Common myeloid progenitor, CD34-positive (primary cell): Measurements from ENCODE around the gene CLOCK.

ENCODE experiments used
- CTCF ChIA-PET: fragments of 350-600 bp; sonication (Branson Sonifier 250); formaldehyde crosslinking; loops from one replicate; lab custom pipeline; 2021; ENCODE audit warnings: antibody characterized with exemption; lab: Charles Lee
- POLR2A ChIA-PET: fragments of 350-600 bp; sonication (Branson Sonifier 250); formaldehyde crosslinking; loops from one replicate; lab custom pipeline; 2021; ENCODE audit warnings: antibody characterized with exemption; lab: Charles Lee
- DNase-seq, 3 donors: peaks; one replicate each; pipeline versions ENCODE4 v3.0.0 to v3.0.0-alpha.2; 2013
- H3K27ac ChIP-seq, 2 experiments: 1 replicate in 1 of 2; 2 replicates in 1 of 2; pipeline ENCODE4 v1.7.0; 2013; ENCODE audit warnings: inconsistent platforms in 2 of 2, low read length in 2 of 2, mild to moderate bottlenecking in 2 of 2, low read depth in 1 of 2, moderate library complexity in 1 of 2; ENCODE audit not compliant: severe bottlenecking in 2 of 2, insufficient read depth in 1 of 2, poor library complexity in 1 of 2
- H3K27me3 ChIP-seq, 5 experiments: replicated peaks in 2 of 5; 1 replicate in 3 of 5; 2 replicates in 2 of 5; pipeline versions ENCODE4 v1.6.1 to v1.7.0; 2013; ENCODE audit warnings: low read length in 4 of 5, mild to moderate bottlenecking in 2 of 5, moderate library complexity in 2 of 5, inconsistent platforms in 1 of 5; ENCODE audit not compliant: insufficient read depth in 5 of 5, control insufficient read depth in 4 of 5
- H3K36me3 ChIP-seq, 4 experiments: 1 replicate in 2 of 4; 2 replicates in 2 of 4; pipeline versions ENCODE4 v1.6.1 to v1.7.0; 2013; ENCODE audit warnings: low read length in 3 of 4, control low read depth in 1 of 4, mild to moderate bottlenecking in 1 of 4; ENCODE audit not compliant: control insufficient read depth in 4 of 4, insufficient read depth in 4 of 4
- H3K4me1 ChIP-seq, 4 experiments: 1 replicate in 3 of 4; 2 replicates in 1 of 4; pipeline versions ENCODE4 v1.6.1 to v1.7.1; 2013; ENCODE audit warnings: low read length in 3 of 4, mild to moderate bottlenecking in 3 of 4, control low read depth in 1 of 4, inconsistent platforms in 1 of 4, moderate library complexity in 1 of 4; ENCODE audit not compliant: control insufficient read depth in 4 of 4, insufficient read depth in 4 of 4; ENCODE audit errors: control extremely low read depth in 1 of 4
- H3K4me3 ChIP-seq, 7 experiments: 1 replicate in 4 of 7; 2 replicates in 3 of 7; pipeline versions ENCODE4 v1.5.1 to v1.7.0; 2013; ENCODE audit warnings: mild to moderate bottlenecking in 7 of 7, low read length in 6 of 7, moderate library complexity in 6 of 7, inconsistent platforms in 2 of 7, low read depth in 2 of 7, control low read depth in 1 of 7; ENCODE audit not compliant: insufficient read depth in 4 of 7, control insufficient read depth in 1 of 7; ENCODE audit errors: extremely low read depth in 1 of 7
- H3K9me3 ChIP-seq, 5 experiments: 1 replicate in 4 of 5; 2 replicates in 1 of 5; pipeline versions ENCODE4 v1.6.1 to v1.7.1; 2013; ENCODE audit warnings: low read length in 4 of 5, mild to moderate bottlenecking in 2 of 5, inconsistent platforms in 1 of 5, low read depth in 1 of 5, moderate library complexity in 1 of 5; ENCODE audit not compliant: control insufficient read depth in 4 of 5, insufficient read depth in 2 of 5; ENCODE audit errors: control extremely low read depth in 1 of 5
- WGBS: methylation state at CpG from one replicate; pipeline ENCODE4 v1.1.5; 2013; ENCODE audit not compliant: insufficient coverage; 5-methylcytosine and 5-hydroxymethylcytosine counted together

The CLOCK gene

DNA sequence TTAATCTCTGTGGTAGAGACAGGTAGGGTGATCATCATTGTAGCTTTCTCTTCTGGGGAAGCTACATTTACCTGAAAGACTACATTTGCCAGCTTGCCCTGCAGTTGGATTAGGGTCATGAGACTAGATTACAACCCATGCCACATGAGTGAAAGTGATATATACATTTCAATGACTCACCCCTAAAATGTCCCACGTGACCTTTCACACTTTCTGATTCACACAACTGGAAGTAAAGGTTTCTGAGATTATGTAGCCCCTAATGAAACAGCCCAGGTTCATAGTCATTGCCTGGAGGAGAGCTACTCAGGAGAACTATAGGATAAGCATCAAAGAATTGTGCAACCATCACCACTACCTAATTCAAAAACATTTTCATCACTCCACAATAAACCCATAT lies 27.5 kb upstream of the CLOCK start:
- ChIA-PET POLR2A (interaction anchor here (0.6 kb wide), 1 partner anchor 292 kb away, joined by 3 read pairs; no protein-coding TSS in a partner anchor), CTCF (no interaction called here)
- H3K4me1 ChIP-seq: no peaks in the 10 kb centered on the region
- no peaks in the 10 kb centered on the region for H3K36me3 ChIP-seq
- H3K9me3 ChIP-seq: peaks cover 3 to 19% (median 6%) of the 10 kb centered on the region in 5 experiments
- H3K4me3 ChIP-seq: no peak overlapping the region
- H3K27ac ChIP-seq: no peak overlapping the region
- H3K27me3 ChIP-seq: no peaks in the 10 kb centered on the region
- WGBS: no CpG with 5 or more reads among the region's 1 CpG
- DNase-seq: no peak

- POLR2A ChIA-PET: no interaction called here
- 94% methylated on average over 2 of the region's 3 CpGs for WGBS
Observed at GRCh38 chr4:55571806-55572205, 25.1 kb upstream of the CLOCK start.

GRCh38 chr4:55568905-55569504 lies 22.3 kb upstream of the CLOCK start:
- Histone ChIP-seq H3K4me3 (no peak overlapping the region), H3K27me3 (no peaks in the 10 kb centered on the region), H3K27ac (no peak overlapping the region), H3K9me3 (peaks cover 0 to 3% (median 0%) of the 10 kb centered on the region in 5 experiments), H3K36me3 (no peaks in the 10 kb centered on the region), H3K4me1 (no peaks in the 10 kb centered on the region)
- POLR2A ChIA-PET: no interaction called here
- WGBS: no CpG with 5 or more reads among the region's 1 CpG
- CTCF ChIA-PET: no interaction called here
- DNase-seq: no peak

More at GRCh38 chr4:55571806-55572205, 25.1 kb upstream of the CLOCK start:
- CTCF ChIA-PET: no interaction called here
- no peak overlapping the region for H3K4me3 ChIP-seq
- H3K27me3 ChIP-seq: no peaks in the 10 kb centered on the region
- H3K27ac ChIP-seq: no peak overlapping the region
- no peaks in the 10 kb centered on the region for H3K4me1 ChIP-seq
- peaks cover 0 to 6% (median 4%) of the 10 kb centered on the region in 5 experiments for H3K9me3 ChIP-seq
- H3K36me3 ChIP-seq: no peaks in the 10 kb centered on the region
- DNase-seq: no peak

GRCh38 chr4:55561889-55562288 lies 15.2 kb upstream of the CLOCK start:
- no peak overlapping the region for H3K27ac ChIP-seq
- POLR2A ChIA-PET: no interaction called here
- DNase-seq: peak in 2 of 3 donors; percentile 36 to 49
- no peaks in the 10 kb centered on the region for H3K4me1 ChIP-seq
- no CpG with 5 or more reads among the region's 1 CpG for WGBS
- no peak overlapping the region for H3K4me3 ChIP-seq
- H3K9me3 ChIP-seq: peaks cover 0 to 5% (median 3%) of the 10 kb centered on the region in 5 experiments
- H3K36me3 ChIP-seq: no peaks in the 10 kb centered on the region
- H3K27me3 ChIP-seq: no peaks in the 10 kb centered on the region
- CTCF ChIA-PET: interaction anchor here (1.1 kb wide), 1 partner anchor 75 kb away, joined by 3 read pairs; no protein-coding TSS in a partner anchor

- Histone ChIP-seq H3K27ac (no peak overlapping the region), H3K4me3 (no peak overlapping the region), H3K9me3 (peaks cover 0 to 5% (median 0%) of the 10 kb centered on the region in 5 experiments), H3K36me3 (no peaks in the 10 kb centered on the region), H3K27me3 (no peaks in the 10 kb centered on the region), H3K4me1 (no peaks in the 10 kb centered on the region)
- ChIA-PET POLR2A (no interaction called here), CTCF (interaction anchor here (1.2 kb wide), 1 partner anchor 17 kb away, joined by 3 read pairs; no protein-coding TSS in a partner anchor)
- no peak for DNase-seq
- 100% methylated on average over 1 of the region's 3 CpGs for WGBS
Observed at GRCh38 chr4:55560096-55560495, 13.4 kb upstream of the CLOCK start.

- POLR2A ChIA-PET: no interaction called here
- WGBS: no CpG with 5 or more reads among the region's 2 CpGs
- H3K4me1 ChIP-seq: no peaks in the 10 kb centered on the region
- peaks cover 0 to 5% (median 0%) of the 10 kb centered on the region in 5 experiments for H3K9me3 ChIP-seq
- DNase-seq: peak; percentile 24 to 67 (median 65)
- CTCF ChIA-PET: interaction anchor here (0.6 to 1.5 kb wide), 9 partner anchors 9 to 583 kb away, joined by 3 to 5 read pairs (median 3); partner anchors contain the start of gene SRD5A3
- no peak overlapping the region for H3K4me3 ChIP-seq
- H3K36me3 ChIP-seq: no peaks in the 10 kb centered on the region
- H3K27me3 ChIP-seq: no peaks in the 10 kb centered on the region
- no peak overlapping the region for H3K27ac ChIP-seq
Observed at GRCh38 chr4:55554453-55555030, 7.8 kb upstream of the CLOCK start.
